GM18502 (cell line): Measurements from ENCODE around the gene FERMT3.
A peak's percentile ranks its signal among the peaks of the same experiment; 100 is the strongest.
"Not testable (repeated sequence)": the region's sequence is repeated elsewhere in the genome, so short reads cannot be mapped to it uniquely, and the experiment has no call there.

ENCODE experiments used
- ATAC-seq: cut with Tn5 transposase; IDR thresholded peaks from one replicate; pipeline ENCODE4 v1.9.1; 2021; ENCODE audit warnings: mild to moderate bottlenecking; ENCODE audit not compliant: unreplicated experiment, poor library complexity

The FERMT3 gene

DNA sequence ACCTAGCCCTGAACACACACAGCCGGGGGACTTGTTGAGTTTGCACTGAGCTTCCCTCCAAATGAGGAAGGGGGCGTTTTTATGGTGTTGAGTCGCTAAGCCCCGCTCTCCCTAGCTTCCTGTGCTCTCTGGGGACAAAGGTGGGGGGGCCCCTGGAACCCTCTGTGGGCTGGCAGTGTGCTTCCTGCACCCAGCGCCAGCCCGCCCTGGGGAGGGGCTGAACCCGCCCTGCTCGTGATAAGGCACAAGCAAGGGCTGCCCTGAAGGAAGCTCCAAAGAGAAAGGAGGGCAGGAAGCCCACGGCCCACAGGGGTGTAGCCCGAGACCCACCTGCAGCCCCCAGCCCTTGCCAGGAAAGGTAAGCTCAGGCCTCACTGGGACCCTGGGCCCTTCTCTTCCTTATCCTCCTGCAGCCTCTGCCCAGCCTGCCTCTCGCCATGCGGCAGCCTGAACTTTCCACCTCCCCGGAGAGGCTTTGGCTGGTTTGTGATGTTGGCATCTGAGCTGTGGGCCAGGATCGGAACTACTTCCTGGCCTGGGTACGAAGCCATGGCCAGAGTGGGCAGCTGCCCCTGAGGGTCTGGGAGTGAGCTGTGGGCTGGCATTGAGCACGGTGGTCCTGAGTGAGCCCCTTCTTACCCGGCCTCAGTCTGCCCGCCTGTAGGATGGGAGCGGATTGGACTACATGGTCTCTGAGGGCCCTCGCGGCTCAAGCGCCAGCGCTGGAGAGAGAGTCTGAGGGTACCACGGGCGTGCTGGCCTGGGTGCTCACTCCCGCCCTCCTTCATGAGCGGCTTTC lies at the start of gene FERMT3:
FERMT3 (plus strand) TSS at position 265 of the 799 bp plus-strand sequence. CDS start 644 bp downstream, outside the sequence.
- peak; percentile 3 for ATAC-seq

DNA sequence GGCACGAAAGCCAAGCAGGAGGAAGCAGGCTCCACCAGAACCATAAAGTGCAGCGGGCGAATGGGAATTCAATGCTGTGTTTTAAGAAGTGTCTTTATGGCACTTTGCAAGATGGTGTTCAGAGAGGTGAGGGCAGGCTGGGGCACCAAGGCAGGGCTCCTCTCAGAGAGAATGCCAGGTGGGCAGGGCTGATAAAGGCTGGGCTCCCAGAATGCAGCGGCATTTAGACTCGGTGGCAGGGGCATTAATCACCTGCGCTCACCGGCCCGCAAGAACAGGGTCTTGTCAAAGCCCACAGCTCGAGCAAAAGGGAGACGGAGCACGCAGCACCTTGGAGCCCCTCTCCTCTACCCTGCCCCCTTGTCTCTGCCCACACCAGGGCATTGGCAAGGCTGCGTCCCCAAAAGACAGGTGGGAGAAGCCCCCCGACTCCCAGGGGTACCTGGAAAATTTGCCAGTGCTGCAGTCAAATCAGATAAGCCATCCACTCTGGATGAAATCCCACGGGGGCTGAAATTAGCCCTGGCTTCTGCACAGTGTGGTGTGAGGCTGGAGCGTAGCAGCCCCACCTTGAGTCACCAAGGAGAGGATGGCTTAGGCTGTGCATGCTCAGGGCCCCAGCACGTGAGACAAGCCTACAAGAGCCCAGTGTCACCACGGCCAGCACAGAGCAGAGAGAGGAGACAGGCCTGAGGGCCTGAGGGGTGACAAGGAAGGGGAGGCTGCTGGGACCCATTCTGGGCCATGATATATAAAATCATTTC lies 48.7 kb upstream of the FERMT3 start:
- no peak for ATAC-seq

DNA sequence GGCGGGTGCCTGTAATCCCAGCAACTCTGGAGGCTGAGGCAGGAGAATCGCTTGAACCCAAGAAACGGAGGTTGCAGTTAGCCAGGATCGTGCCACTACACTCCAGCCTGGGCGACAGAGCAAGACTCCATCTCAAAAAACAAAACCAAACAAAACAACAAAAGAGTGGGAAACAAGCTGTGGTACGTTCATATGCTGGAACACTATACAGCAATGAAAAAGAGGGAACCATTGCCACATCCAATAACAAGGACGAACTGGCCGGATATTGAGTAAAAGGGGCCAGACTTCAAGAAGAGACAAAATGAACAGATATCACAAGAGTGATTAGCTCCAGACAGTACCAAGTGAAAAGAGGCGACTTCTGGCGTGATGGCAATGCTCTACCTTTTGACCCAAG lies 45.5 kb upstream of the FERMT3 start:
- no peak for ATAC-seq

DNA sequence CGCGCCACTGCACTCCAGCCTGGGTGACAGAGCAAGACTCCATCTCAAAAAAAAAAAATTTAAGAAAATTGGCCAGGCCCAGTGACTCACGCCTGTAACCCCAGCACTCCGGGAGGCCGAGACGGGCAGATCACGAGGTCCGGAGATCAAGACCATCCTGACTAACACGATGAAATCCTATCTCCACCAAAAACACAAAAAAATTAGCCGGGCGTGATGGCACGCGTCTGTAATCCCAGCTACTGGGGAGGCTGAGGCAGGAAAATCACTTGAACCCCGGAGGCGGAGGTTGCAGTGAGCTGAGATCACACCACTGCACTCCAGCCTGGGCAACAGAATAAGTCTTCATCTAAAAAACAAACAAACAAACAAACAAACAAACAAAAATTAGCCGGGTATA lies 43.8 kb upstream of the FERMT3 start:
- ATAC-seq: not testable (repeated sequence)

DNA sequence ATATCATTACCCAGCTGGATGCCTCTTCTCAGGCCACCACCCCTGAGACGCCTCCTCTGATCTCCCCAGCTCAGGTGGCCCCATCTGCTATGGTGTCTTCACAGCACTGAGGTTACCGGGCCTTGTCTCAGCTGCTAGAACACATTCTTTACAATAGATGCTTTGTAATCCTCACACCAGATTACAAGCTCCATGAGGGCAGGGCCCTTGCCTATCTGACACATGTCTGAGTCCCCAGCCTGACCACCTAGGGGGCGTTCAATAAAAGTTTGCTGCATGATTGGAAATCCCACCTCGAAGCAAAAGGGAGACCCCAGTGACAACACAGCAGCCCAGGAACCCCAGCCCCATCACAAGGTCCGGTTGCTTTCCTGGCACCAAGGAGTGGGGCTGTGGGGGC lies 42.6 kb upstream of the FERMT3 start:
- no peak for ATAC-seq

DNA sequence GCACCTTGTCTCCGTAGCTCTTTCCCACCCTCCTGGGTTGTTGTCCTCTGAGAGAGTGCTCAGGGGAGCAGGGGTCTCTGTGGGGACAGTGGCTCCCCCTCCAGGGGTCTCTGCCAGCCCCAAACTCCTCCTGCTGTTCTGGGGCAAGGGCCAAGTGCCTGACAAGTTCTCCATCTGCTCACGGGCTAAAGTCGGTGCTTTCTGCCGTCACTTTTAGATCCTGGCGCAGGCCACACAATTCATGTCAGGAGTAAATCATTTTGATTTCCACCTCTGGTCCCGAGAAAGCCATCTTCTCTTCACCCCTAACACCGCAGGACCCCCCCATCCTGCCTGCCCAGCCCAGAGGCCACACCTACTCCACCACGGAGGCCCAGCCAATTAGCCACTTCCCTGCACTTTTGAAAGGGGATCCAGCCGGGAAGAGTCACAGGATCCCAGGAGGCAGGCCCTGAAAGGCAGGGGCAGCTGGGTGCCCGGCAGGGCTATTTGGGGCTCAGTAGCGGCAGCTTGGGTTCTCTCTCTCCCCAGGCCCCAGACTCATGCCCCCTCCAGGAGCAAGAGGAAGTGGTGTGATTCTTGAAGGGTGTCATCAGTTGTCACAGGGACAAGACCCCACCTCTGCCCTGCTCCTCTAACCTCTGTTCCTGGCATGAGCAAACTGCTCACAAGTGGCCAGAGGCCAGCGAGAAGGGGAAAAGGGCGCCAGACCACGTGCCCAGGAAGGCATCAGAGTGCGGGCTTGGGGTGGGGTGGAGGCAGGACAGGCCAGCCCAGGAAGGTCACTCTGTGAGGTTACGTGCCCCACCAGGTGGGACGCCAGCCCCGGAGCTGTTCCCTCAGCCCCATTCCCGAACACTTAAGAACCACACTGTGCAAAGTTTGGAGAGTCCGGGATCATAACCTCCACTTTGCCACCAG lies 41.9 kb upstream of the FERMT3 start:
- no peak for ATAC-seq

DNA sequence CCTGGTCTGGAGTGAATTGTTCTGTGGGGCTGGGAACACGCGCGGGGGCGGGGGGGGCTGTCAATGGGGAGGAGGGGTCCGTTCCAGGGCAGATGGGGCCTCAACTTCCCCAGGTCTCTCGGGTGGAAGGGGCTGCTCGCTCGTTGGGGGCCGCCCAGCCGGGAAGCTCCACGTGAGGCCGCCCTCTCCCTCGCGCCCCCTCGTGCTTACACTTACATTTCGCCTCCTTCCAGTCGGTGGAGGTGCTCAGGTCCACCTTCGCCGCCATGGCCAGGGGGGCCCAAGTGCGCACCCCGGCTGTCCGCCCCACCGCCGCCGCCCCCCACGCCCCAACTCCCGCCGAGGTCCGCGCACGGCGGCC lies 41.1 kb upstream of the FERMT3 start:
- peak; percentile 22 for ATAC-seq

DNA sequence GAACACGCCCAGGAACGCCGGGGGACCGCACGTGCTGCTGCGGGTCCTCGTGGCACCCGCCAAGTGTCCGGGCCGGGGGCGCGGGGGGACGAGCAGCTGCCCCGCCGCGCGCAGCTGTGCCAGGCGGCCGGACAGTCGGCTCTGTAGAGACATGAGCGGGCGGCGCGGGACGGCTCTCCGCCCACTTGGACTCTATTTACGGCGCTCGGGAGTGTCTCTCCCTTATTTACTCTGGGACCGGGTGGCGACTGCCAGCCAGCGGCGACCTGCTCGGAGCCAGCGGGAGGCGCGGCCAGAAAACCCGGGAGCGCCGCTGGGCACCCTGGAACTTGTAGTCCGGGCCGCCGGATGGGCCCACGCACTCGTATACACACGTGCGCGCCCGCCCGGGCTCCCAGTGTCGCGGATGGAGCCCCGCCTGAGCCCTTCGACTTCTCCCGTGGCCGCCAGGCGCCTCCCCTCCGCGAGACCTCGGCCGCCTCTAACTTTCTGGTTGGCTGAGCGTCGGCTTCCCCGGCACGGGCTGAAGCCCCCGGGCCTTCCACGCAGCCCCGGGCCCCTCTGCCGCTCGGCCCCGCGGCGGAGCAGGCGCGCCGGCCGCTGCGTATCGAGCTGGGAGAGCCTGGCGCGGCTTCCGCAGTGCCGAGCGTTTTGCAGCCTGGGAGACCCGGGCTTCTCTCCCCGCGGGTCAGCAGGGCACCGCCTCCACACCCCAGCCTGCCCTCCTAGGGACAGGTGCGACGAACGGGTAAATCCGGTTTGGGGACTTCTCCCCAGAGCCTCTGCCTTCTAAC lies 40.5 kb upstream of the FERMT3 start, which contains the start of gene MACROD1:
MACROD1 (minus strand) TSS at position 272 of the 794 bp plus-strand sequence; CDS start at position 153, 119 bp downstream.
- ATAC-seq: peak; percentile 76

DNA sequence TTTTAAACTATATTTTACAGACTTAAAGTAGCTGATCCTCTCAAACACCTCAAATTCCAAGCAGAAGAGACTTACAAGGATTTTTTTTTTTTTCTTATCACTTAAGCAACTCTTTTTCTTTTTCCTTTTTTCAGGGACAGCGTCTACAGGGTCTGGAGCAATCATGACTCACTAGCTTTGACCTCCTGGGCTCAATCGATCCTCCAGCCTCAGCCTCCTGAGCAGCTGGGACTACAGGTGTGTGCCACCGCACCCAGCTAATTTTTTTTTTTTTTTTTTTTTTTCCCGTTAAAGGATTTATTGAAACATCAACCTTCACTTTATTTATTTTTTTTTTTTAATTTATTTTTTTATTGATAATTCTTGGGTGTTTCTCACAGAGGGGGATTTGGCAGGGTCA lies 36.1 kb upstream of the FERMT3 start:
- ATAC-seq: no peak

DNA sequence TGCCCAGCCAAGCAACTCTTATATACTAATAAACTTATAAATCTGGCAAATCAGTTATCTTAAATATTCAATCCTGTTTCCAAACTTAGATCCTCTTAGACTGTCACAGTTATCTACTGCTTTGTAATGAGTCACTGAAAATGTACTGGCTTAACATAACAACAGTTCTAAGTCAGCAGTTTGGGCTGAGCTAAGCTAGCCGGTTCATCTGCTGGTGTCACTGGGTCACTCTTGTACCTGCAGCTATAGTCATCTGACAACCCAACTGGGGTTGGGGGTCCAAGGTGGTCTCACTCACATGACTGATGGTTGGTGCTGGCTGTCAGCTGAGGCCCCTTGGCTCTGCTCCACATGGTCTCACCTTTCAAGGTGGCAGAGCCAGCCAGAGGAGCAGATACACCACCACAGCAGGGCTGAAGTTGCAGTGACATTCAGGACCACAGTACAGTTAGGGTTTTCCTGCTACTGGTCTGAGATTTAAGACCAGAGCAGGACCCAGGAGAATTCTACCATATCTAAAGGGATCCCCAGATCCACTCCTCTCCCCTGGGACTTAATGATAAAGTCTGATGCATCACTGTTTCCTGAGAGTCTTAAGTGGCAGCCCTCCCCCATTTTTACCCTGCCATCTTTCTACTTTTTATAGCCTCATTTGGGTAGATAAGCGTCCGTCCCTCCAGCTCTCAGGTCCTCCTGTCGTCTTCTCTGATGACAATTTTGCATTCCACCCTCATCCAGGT lies 32.7 kb upstream of the FERMT3 start:
- no peak for ATAC-seq

DNA sequence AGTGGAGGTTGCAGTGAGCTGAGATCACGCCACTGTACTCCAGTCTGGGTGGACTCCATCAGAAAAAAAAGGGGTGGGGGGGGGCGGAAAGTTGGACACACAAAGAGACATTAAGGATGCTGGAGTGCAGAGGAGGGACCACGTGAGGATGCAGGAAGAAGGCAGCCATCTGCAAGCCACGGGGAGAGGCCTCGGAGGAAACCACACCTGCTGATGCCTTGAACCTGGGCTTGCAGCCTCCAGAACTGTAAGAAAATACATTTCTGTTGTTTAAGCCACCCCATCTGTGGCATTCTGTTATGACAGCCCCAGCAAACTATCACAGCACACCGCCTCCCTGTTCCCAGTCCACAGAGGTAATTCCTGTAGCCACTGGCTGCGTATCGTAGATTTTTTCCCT lies 29.8 kb upstream of the FERMT3 start:
- no peak for ATAC-seq

DNA sequence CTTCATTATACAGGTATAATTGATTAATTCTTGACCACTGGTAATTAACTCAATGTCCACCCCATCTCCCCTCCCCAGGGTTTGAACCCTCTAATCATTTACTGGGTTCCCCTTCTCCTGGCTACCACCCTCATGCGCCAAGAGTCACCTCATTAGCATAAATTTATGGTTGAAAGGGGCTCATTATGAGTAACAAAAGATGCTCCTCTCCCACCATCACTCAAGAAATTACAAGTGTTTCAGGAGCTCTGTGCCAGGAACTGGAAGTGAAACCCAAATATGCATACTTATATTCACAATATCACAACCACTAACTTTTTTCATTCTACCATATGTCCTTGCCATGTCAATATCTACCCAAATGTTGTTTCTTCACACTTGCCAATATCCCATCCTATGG lies 28.3 kb upstream of the FERMT3 start:
- no peak for ATAC-seq

DNA sequence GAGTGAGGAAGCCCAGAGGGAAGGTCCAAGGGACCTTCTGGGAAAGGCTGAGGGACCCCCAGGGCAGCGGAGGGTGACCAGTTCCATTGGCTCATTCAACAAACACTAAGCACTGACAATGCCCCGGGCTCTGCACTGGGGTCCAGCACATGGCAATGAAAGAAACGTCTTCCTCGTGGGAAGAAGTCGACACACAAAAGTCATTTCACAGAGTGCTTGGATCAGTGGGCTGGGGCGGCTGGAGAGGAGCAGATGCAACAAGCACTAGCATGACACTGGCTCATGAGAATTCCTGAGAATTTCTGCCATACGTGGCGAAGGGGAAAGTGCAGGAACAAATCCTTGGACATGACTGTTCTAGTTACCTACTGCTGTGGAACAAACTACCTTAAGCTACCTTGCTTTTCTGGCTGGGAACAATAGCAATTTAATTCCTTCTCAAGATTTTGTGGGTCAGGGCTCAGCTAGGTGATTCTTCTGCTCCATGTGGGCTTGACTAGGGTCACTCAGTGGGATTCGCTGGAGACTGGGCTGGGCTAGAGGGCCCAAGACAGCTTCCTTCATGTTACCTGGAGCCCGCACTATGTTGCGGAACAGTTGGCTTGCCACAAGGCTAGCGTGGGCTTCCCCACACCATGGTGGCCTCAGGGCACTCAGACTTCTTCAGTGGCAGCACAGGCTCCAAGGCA lies 27.4 kb upstream of the FERMT3 start:
- ATAC-seq: no peak

DNA sequence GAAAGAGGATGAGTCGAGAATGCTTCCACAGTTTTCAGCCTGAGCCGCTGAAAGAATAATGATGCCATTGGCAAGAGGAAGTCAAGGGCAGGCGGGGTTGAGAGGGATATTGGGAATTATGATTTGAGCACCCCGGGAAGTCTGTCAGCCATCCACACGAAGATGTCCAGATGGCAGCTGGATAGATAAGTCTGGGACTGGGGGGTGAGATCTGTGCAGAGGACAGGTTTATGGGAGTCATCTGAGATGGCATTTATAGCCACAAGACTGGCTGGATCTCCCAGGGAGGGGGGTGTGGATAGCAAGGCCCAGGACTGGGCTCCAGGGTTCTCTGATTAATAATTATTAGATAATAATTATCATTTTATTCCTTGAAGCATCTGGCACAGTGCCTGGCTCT lies 25.6 kb upstream of the FERMT3 start:
- ATAC-seq: no peak

DNA sequence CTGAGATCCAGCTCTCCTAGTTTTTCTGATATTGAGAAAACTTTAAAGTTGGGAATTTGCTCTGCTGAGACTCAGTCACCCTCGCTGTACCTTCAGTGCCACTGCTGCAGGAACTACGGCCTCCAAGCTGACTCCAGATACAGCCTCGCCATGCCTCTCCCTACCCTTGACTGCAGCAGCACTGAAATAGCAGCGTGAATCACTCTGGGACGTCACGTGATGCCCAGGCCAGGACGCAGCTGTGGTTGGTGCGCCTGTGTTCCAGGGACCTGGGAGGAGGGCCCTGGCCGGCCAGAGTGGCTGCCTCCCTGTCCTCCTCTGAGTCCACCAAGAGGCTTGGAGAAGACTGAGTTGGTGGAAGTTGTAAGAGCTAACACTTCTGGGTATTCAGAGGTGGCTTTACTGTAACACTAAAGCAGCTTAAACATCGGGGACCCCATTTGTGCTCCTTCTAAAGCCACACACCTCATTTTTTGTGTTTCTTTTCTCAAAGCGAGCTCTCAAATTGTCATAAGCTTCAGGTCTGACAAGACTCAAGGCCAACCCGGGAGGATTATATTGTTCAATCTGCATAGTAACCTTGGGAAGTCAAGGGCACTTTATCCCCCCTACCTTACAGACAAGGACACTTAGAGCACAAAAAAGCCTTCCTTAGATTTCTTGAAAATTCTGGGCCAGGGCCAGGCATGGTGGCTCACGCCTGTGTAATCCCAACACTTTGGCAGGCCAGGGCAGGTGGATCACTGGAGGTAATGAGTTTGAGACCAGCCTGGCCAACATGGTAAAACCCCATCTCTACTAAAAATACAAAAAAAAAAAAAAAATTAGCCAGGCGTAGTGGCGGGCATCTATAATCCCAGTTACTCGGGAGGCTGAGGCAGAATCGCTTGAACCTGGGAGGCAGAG lies 24.8 kb upstream of the FERMT3 start:
- ATAC-seq: no peak

DNA sequence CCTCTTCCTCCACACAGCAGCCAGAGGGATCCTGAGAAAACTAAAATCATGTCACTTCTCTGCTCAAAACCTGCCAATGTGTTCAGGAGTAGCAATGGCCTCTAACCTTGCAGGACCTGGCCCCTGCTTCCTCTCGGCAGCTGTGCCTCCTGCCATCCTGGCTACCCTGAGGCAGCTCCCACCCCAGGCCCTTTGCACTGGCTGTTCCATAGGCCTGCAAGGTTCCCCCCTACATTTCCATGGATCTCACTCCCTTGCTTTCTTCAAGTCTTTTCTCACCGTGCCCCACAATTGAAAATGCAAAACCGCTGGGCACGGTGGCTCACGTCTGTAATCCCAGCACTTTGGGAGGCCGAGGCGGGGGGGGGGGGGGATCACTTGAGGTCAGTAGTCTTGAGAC lies 22.6 kb upstream of the FERMT3 start:
- ATAC-seq: no peak

DNA sequence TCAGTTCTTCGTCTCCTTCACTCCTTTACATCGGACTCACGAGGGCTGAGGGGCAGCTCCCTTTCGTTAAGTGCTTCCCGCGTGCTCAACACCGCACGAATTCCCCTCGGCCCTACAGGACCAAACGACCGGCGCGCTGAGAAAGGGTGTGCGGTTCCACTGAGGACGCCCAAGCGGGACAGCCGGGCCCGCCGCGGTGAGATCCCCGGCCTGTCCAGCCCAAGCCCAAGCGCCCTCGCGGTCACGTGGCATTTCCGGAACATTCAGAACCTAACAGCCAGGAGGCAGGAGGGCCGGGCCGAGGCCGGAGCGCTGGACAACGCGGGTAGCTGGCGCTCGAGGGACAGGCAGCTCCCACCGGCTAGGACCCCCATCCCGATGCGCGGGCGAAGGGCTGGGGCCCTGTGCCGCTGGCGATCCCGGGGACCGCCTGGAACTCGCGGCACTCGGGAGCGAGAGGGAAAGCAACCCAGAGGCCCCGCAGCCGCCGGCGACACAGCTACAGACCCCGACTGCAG lies 21.3 kb upstream of the FERMT3 start:
- peak; percentile 18 for ATAC-seq
